CD4-positive, alpha-beta T cell (primary cell): ENCODE data around the gene MLLT6. TPM values are rescaled to one million over a fixed set of nuclear protein-coding genes. Genes with fewer than 3 reads are reported as not detected.

Source experiments
- ATAC-seq: fragments of 200-7000 bp; cut with Tn5 transposase; one replicate; pipeline ENCODE4 v1.10.0; 2022; ENCODE audit warnings: mild to moderate bottlenecking; ENCODE audit not compliant: poor library complexity
- CTCF ChIA-PET: fragments of 350-600 bp; sonication (Branson Sonifier 250); formaldehyde crosslinking; loops from one replicate; lab custom pipeline; 2021; ENCODE audit warnings: antibody characterized with exemption, inconsistent platforms; lab: Charles Lee
- POLR2A ChIA-PET: fragments of 350-600 bp; sonication (Branson Sonifier 250); formaldehyde crosslinking; loops from one replicate; lab custom pipeline; 2021; ENCODE audit warnings: antibody characterized with exemption, inconsistent platforms; lab: Charles Lee
- DNase-seq, 14 experiments: peaks; one replicate each; pipeline ENCODE4 v3.0.0-alpha.2; 2013 to 2020; ENCODE audit warnings: mixed read lengths in 2 of 14
- H3K27ac ChIP-seq, 2 donors: one replicate each; pipeline versions ENCODE4 v1.5.1 to v1.7.0; 2013; ENCODE audit warnings: low read length in 2 of 2, low read depth in 1 of 2, mild to moderate bottlenecking in 1 of 2
- H3K27me3 ChIP-seq, 2 experiments: 1 replicate in 1 of 2; 2 replicates in 1 of 2; pipeline versions ENCODE4 v1.6.1 to v1.7.0; 2013; ENCODE audit warnings: low read length in 2 of 2, control low read depth in 1 of 2, mild to moderate bottlenecking in 1 of 2, moderate library complexity in 1 of 2; ENCODE audit not compliant: insufficient read depth in 2 of 2, control insufficient read depth in 1 of 2
- H3K36me3 ChIP-seq: one replicate; pipeline ENCODE4 v1.6.1; 2013; ENCODE audit warnings: low read length, control low read depth; ENCODE audit not compliant: insufficient read depth
- H3K4me1 ChIP-seq: one replicate; pipeline ENCODE4 v1.6.1; 2013; ENCODE audit warnings: low read length, control low read depth; ENCODE audit not compliant: insufficient read depth
- H3K4me3 ChIP-seq: one replicate; pipeline ENCODE4 v1.5.1; 2013; ENCODE audit warnings: mild to moderate bottlenecking, low read length, moderate library complexity
- H3K9me3 ChIP-seq, 2 experiments: 1 replicate in 1 of 2; 2 replicates in 1 of 2; pipeline versions ENCODE4 v1.6.1 to v1.7.0; 2013; ENCODE audit warnings: low read length in 2 of 2, mild to moderate bottlenecking in 2 of 2, control low read depth in 1 of 2, moderate library complexity in 1 of 2; ENCODE audit not compliant: control insufficient read depth in 1 of 2, insufficient read depth in 1 of 2
- H3K27ac Mint-ChIP-seq: one replicate; pipeline ENCODE4 v1.8.0; 2020; ENCODE audit warnings: mixed read lengths
- H3K27me3 Mint-ChIP-seq: one replicate; pipeline ENCODE4 v1.8.0; 2021; ENCODE audit warnings: mixed read lengths
- H3K36me3 Mint-ChIP-seq: one replicate; pipeline ENCODE4 v1.8.0; 2021; ENCODE audit warnings: low read depth, mixed read lengths
- H3K4me1 Mint-ChIP-seq: one replicate; pipeline ENCODE4 v1.8.0; 2021; ENCODE audit warnings: low read depth, mixed read lengths
- H3K4me3 Mint-ChIP-seq: one replicate; pipeline ENCODE4 v1.8.0; 2020; ENCODE audit warnings: mild to moderate bottlenecking, mixed read lengths
- H3K9me3 Mint-ChIP-seq: one replicate; pipeline ENCODE4 v1.8.0; 2020; ENCODE audit warnings: mixed read lengths
- CTCF ChIP-seq: fragments of 200-600 bp; IDR thresholded peaks from one replicate; pipeline ENCODE4 v1.8.0; 2022; ENCODE audit warnings: antibody characterized with exemption, mild to moderate bottlenecking
- intact Hi-C, 2 experiments: fragments of 100-400 bp; cut with DNase I in 1 of 2; cut with micrococcal nuclease in 1 of 2; formaldehyde crosslinking; loops; one replicate each; pipeline versions ENCODE4 v1.15.1 to v1.9.0; 2023 to 2025; cut with DNase I, micrococcal nuclease
- total RNA-seq, 174 experiments: library from RNA in 2 of 174; stranded (reverse) in 2 of 174; gene quantifications; one replicate each; pipeline ENCODE4 v1.2.3 and lab custom pipeline; 2021 to 2026

MLLT6 gene
- total RNA-seq, 2 experiments from 2014 or later, result 321 to 324 TPM

- Mint-ChIP-seq H3K4me3 (no peak overlapping the region), H3K27ac (peak overlapping the region; percentile 54), H3K27me3 (no peaks in the 10 kb centered on the region), H3K36me3 (peaks cover 78% of the 10 kb centered on the region), H3K9me3 (no peaks in the 10 kb centered on the region), H3K4me1 (peaks cover 35% of the 10 kb centered on the region)
- ATAC-seq (no peak), DNase-seq (no peak)
- ChIA-PET CTCF (interaction anchor here (2.4 kb wide), 1 partner anchor 14 kb away, joined by 6 read pairs; no protein-coding TSS in a partner anchor), POLR2A (no interaction called here)
- intact Hi-C loops, result no loop called here
- H3K27me3 ChIP-seq, result no peaks in the 10 kb centered on the region
- no peak for TF ChIP-seq CTCF
- peaks cover 67% of the 10 kb centered on the region for H3K4me1 ChIP-seq
- no peaks in the 10 kb centered on the region for H3K9me3 ChIP-seq
- H3K4me3 ChIP-seq, result no peak overlapping the region
- H3K27ac ChIP-seq, result no peak overlapping the region
- peaks cover 87% of the 10 kb centered on the region for H3K36me3 ChIP-seq
Measured at GRCh38 chr17:38720941-38721340, 15.9 kb downstream of the MLLT6 start.

- peaks cover 72% of the 10 kb centered on the region for H3K4me1 ChIP-seq
- intact Hi-C loops, result no loop called here
- no peak overlapping the region for H3K4me3 Mint-ChIP-seq
- H3K27me3 ChIP-seq, result no peaks in the 10 kb centered on the region
- POLR2A ChIA-PET, result interaction anchor here (0.8 kb wide), 1 partner anchor 17 kb away, joined by 3 read pairs; the partner anchor contains the start of gene MLLT6
- H3K9me3 ChIP-seq, result no peaks in the 10 kb centered on the region
- peaks cover 73% of the 10 kb centered on the region for H3K36me3 Mint-ChIP-seq
- H3K27ac ChIP-seq, result peak overlapping the region in 1 of 2 donors; percentile 29
- CTCF ChIA-PET, result interaction anchor here (2.4 kb wide), 1 partner anchor 13 kb away, joined by 6 read pairs; no protein-coding TSS in a partner anchor
- peaks cover 35% of the 10 kb centered on the region for H3K4me1 Mint-ChIP-seq
- no peaks in the 10 kb centered on the region for H3K27me3 Mint-ChIP-seq
- no peak for TF ChIP-seq CTCF
- peaks cover 79% of the 10 kb centered on the region for H3K36me3 ChIP-seq
- H3K9me3 Mint-ChIP-seq, result no peaks in the 10 kb centered on the region
- no peak overlapping the region for H3K4me3 ChIP-seq
- DNase-seq (no peak), ATAC-seq (no peak)
- no peak overlapping the region for H3K27ac Mint-ChIP-seq
Measured at GRCh38 chr17:38721802-38722201, 16.7 kb downstream of the MLLT6 start.

GRCh38 chr17:38724337-38724988 is 19.4 kb downstream of the MLLT6 start:
- TF ChIP-seq CTCF, result no peak
- Mint-ChIP-seq H3K27me3 (no peaks in the 10 kb centered on the region), H3K27ac (peak overlapping the region; percentile 89), H3K9me3 (no peaks in the 10 kb centered on the region), H3K4me3 (no peak overlapping the region), H3K4me1 (peaks cover 50% of the 10 kb centered on the region), H3K36me3 (peaks cover 58% of the 10 kb centered on the region)
- POLR2A ChIA-PET, result interaction anchor here (0.7 to 1.1 kb wide), 2 partner anchors 20 to 23 kb away, joined by 3 read pairs; no protein-coding TSS in a partner anchor
- no peaks in the 10 kb centered on the region for H3K9me3 ChIP-seq
- H3K27me3 ChIP-seq, result no peaks in the 10 kb centered on the region
- H3K4me3 ChIP-seq, result no peak overlapping the region
- peaks cover 79% of the 10 kb centered on the region for H3K4me1 ChIP-seq
- CTCF ChIA-PET, result interaction anchor here (1.2 kb wide), 1 partner anchor 48 kb away, joined by 3 read pairs; no protein-coding TSS in a partner anchor
- intact Hi-C loops, result no loop called here
- peaks cover 55% of the 10 kb centered on the region for H3K36me3 ChIP-seq
- DNase-seq (no peak), ATAC-seq (no peak)
- H3K27ac ChIP-seq, result no peak overlapping the region
